Transverse colon (tissue), 4 donors: ENCODE results near the gene TPO. TPM values are rescaled to one million over a fixed set of nuclear protein-coding genes. Genes with fewer than 3 reads are reported as not detected.
"Not testable (repeated sequence)": the region's sequence is repeated elsewhere in the genome, so short reads cannot be mapped to it uniquely, and the experiment has no call there.

Experiments
- DNase-seq: peaks from one replicate; pipeline ENCODE4 v3.0.0-alpha.2; 2019
- H3K27ac ChIP-seq, 4 donors: fragments of 200-600 bp; sonication (generic); 2 replicates each; pipeline ENCODE4 v1.5.1; 2016 to 2018; ENCODE audit warnings: inconsistent platforms in 4 of 4
- H3K27me3 ChIP-seq: fragments of 200-600 bp; sonication (generic); 2 replicates; pipeline ENCODE4 v1.5.1; 2017; ENCODE audit warnings: inconsistent platforms
- H3K36me3 ChIP-seq, 4 donors: fragments of 200-600 bp; sonication (generic); 2 replicates each; pipeline ENCODE4 v1.5.1; 2017 to 2019; ENCODE audit warnings: inconsistent platforms in 4 of 4
- H3K4me1 ChIP-seq, 4 donors: fragments of 200-600 bp; sonication (generic); 2 replicates each; pipeline ENCODE4 v1.5.1; 2017 to 2020; ENCODE audit warnings: inconsistent platforms in 4 of 4
- H3K4me3 ChIP-seq, 4 donors: fragments of 200-600 bp; sonication (generic); 1 replicate in 1 of 4; 2 replicates in 3 of 4; pipeline versions ENCODE4 v1.5.1 to v1.6.1; 2017 to 2019; ENCODE audit warnings: inconsistent platforms in 4 of 4
- H3K9me3 ChIP-seq, 2 donors: fragments of 200-600 bp; sonication (generic); 2 replicates each; pipeline ENCODE4 v1.5.1; 2017 to 2019; ENCODE audit warnings: inconsistent platforms in 2 of 2
- EP300 ChIP-seq: sonication (generic); formaldehyde crosslinking; IDR thresholded peaks from one replicate; pipeline ENCODE4 v1.6.1; 2017; ENCODE audit warnings: antibody characterized with exemption, low read depth
- POLR2A ChIP-seq: fragments of 450-650 bp; IDR thresholded peaks from one replicate; pipeline ENCODE4 v1.6.1; 2016; ENCODE audit warnings: antibody characterized with exemption, mild to moderate bottlenecking, moderate library complexity
- POLR2AphosphoS5 ChIP-seq, 3 donors: sonication (generic); formaldehyde crosslinking; IDR thresholded peaks; one replicate each; pipeline ENCODE4 v1.6.1; 2016; ENCODE audit warnings: antibody characterized with exemption in 3 of 3
- WGBS, 2 donors: methylation state at CpG; one replicate each; pipeline ENCODE4 v1.1.5; 2018; ENCODE audit warnings: low coverage in 1 of 2; 5-methylcytosine and 5-hydroxymethylcytosine counted together
- in situ Hi-C, 4 donors: fragments of 200-750 bp; cut with MboI; loops; one replicate each; pipeline versions ENCODE4 v1.15.0 to v1.15.1; 2017; ENCODE audit warnings: low sequenced_read_pairs in 3 of 4, low pct_ligation_motif_present in 1 of 4, low pct_unique_long_range_greater_than_20kb in 1 of 4
- intact Hi-C: fragments of 100-400 bp; cut with DNase I; formaldehyde crosslinking; loops from one replicate; pipeline ENCODE4 v1.15.1; 2023; ENCODE audit warnings: low total_unique reads
- total RNA-seq, 4 donors: library from RNA; depleted of rRNA; stranded (reverse); fragments of >200 nt; gene quantifications; one replicate each; pipeline ENCODE4 v1.1.0, GENCODE V29; 2016
- TF ChIP-seq, protein P1 (sequence below), 5 experiments: fragments of 200-600 bp in 3 of 5; fragments of 450-650 bp in 2 of 5; sonication (generic) in 3 of 5; IDR thresholded peaks; 1 replicate in 2 of 5; 2 replicates in 3 of 5; pipeline ENCODE4 v1.5.1; 2016 to 2017; ENCODE audit warnings: antibody characterized with exemption in 5 of 5, inconsistent platforms in 3 of 5, mild to moderate bottlenecking in 2 of 5, moderate library complexity in 1 of 5

The TPO gene
- total RNA-seq, 4 donors from 2014 or later = 1.4 to 5.8 (median 3.8) TPM

DNA sequence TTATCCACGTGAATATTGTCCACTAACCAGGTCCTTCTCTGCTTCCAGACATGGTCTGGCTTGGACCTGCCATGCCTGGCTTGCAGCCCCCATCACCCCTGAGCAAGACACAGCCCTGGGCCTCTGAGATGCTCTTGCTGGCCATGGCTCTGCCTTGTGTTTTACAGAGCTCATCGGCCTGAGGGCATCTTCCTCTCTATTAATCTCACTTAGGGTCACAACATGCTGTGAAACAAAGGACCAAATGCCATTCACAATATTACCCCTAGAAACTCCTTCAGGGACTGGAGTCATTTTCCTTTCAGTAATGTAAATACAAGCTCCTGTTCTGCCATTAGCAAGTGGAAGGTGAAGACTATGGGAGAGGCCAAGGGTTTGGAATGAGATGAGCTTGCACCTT lies 6.8 kb upstream of the TPO start:
- no peak for DNase-seq
- Histone ChIP-seq H3K27ac (no peak overlapping the region), H3K36me3 (no peaks in the 10 kb centered on the region), H3K27me3 (no peaks in the 10 kb centered on the region), H3K4me1 (no peaks in the 10 kb centered on the region), H3K9me3 (no peaks in the 10 kb centered on the region), H3K4me3 (no peak overlapping the region)
- TF ChIP-seq POLR2A (no peak), EP300 (no peak), POLR2AphosphoS5 (IDR thresholded peaks at IDR 0.05) (no peak)
- TF ChIP-seq, protein P1, sequence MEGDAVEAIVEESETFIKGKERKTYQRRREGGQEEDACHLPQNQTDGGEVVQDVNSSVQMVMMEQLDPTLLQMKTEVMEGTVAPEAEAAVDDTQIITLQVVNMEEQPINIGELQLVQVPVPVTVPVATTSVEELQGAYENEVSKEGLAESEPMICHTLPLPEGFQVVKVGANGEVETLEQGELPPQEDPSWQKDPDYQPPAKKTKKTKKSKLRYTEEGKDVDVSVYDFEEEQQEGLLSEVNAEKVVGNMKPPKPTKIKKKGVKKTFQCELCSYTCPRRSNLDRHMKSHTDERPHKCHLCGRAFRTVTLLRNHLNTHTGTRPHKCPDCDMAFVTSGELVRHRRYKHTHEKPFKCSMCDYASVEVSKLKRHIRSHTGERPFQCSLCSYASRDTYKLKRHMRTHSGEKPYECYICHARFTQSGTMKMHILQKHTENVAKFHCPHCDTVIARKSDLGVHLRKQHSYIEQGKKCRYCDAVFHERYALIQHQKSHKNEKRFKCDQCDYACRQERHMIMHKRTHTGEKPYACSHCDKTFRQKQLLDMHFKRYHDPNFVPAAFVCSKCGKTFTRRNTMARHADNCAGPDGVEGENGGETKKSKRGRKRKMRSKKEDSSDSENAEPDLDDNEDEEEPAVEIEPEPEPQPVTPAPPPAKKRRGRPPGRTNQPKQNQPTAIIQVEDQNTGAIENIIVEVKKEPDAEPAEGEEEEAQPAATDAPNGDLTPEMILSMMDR (IDR thresholded peaks at IDR 0.05) = no peak
- intact Hi-C loops (no loop called here), in situ Hi-C loops (no loop called here)
- 40 to 73% methylated on average over 1 to 2 of the region's 2 CpGs for WGBS, 2 donors

DNA sequence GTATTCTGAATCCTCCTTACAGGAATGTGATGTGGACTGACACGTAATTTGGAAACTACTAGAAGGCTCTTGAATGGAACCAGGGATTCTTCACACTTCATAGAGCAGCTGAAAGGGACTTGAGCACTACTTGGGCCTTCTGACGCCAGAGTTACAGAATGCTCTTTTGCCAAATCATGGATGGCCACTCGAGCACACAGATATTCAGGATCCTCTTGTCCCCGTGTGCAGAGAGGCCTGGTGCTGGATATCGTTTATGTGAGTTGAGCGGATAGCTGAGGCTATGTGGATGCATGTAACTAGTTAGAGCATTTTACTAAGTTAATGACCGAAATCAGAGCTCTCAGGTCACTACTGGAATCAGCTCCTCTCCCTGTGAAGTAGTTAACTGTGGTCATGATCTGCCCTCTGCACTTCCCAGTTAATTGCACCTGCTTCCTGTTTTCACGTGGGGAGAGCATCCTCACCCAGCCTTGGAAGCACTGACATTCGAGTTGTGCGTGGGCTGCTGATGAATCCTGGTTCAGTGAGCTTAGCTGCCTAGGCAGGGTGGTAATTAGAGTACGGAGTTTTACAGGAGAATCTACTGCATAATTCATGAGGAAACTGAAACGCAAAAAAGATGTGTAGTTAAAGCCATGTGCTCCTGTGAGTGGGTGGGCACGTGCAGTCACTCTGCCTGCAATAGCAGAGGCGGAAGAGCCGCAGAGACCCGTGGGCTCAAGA lies 5.2 kb upstream of the TPO start:
- no peaks in the 10 kb centered on the region for H3K4me1 ChIP-seq
- TF ChIP-seq POLR2A (no peak), POLR2AphosphoS5 (IDR thresholded peaks at IDR 0.05) (no peak), EP300 (no peak)
- TF ChIP-seq, protein P1 (IDR thresholded peaks at IDR 0.05) = no peak
- H3K9me3 ChIP-seq = no peaks in the 10 kb centered on the region
- intact Hi-C loops = no loop called here
- in situ Hi-C loops = no loop called here
- no peaks in the 10 kb centered on the region for H3K36me3 ChIP-seq
- H3K27me3 ChIP-seq = no peaks in the 10 kb centered on the region
- H3K4me3 ChIP-seq = no peak overlapping the region
- whole genome bisulfite sequencing, 2 donors = 71 to 81% methylated on average over 5 to 16 of the region's 16 CpGs
- no peak for DNase-seq
- H3K27ac ChIP-seq = no peak overlapping the region

DNA sequence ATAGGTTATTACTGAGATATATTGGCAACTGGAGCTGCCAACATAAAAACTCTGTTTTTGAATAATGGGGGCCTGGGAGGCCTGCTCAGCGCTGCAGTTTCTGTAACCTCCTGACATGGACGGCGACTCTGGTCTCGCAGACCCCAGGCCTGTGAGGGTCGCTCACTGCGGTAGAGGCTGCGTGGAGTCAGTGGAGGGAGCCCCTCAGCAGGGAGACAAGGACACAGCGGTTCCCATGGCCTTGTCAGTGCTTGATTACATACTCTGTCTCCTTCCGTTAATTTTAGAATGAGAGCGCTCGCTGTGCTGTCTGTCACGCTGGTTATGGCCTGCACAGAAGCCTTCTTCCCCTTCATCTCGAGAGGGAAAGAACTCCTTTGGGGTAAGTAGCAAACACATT lies 858 bp downstream of the TPO start:
- Histone ChIP-seq H3K4me3 (no peak overlapping the region), H3K27me3 (no peaks in the 10 kb centered on the region), H3K9me3 (no peaks in the 10 kb centered on the region), H3K27ac (no peak overlapping the region), H3K4me1 (no peaks in the 10 kb centered on the region), H3K36me3 (no peaks in the 10 kb centered on the region)
- TF ChIP-seq, protein P1 (IDR thresholded peaks at IDR 0.05) = no peak
- TF ChIP-seq POLR2A = no peak
- no peak for TF ChIP-seq EP300
- TF ChIP-seq POLR2AphosphoS5 (IDR thresholded peaks at IDR 0.05) = no peak
- in situ Hi-C loops (no loop called here), intact Hi-C loops (no loop called here)
- DNase-seq = no peak
- WGBS, 2 donors = 77 to 87% methylated on average over 6 to 13 of the region's 13 CpGs

DNA sequence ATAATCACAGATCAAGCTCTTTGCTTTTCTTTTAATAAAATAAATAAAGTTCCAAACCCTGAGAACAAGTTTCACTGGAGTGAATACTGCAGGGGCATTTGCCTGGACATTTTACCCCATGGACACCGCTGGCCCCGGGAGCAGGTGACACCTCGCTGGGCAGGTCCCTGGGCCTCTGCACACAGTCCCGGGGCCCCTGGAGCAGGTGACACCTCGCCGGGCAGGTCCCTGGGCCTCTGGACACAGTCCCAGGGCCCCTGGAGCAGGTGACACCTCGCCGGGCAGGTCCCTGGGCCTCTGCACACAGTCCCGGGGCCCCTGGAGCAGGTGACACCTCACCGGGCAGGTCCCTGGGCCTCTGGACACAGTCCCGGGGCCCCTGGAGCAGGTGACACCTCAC lies 1.6 kb downstream of the TPO start:
- H3K4me3 ChIP-seq, H3K27ac ChIP-seq, H3K36me3 ChIP-seq, H3K27me3 ChIP-seq, H3K9me3 ChIP-seq, in situ Hi-C loops, intact Hi-C loops, DNase-seq, H3K4me1 ChIP-seq: not testable (repeated sequence)
- WGBS, 2 donors = 55 to 83% methylated on average over 3 to 11 of the region's 11 CpGs

DNA sequence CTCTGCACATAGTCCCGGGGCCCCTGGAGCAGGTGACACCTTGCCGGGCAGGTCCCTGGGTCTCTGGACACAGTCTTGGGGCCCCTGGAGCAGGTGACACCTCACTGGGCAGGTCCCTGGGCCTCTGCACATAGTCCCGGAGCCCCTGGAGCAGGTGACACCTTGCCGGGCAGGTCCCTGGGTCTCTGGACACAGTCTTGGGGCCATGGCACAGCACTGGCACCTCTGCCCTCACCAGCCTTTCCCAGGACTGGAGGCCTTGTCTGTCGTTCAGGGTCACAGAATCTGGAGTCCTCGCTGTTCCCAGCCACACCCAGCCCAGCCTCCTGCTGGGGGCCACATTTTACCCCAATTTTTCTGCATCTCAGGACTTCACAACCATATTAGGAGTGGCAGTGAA lies 2.2 kb downstream of the TPO start:
- no peaks in the 10 kb centered on the region for H3K4me1 ChIP-seq
- no peak for DNase-seq
- H3K27me3 ChIP-seq = no peaks in the 10 kb centered on the region
- intact Hi-C loops (no loop called here), in situ Hi-C loops (no loop called here)
- 71% methylated on average over 5 of the region's 6 CpGs; no CpG with 5 or more reads in 1 of the 2 donors for WGBS, 2 donors
- no peak overlapping the region for H3K27ac ChIP-seq
- no peaks in the 10 kb centered on the region for H3K36me3 ChIP-seq
- no peak overlapping the region for H3K4me3 ChIP-seq
- no peaks in the 10 kb centered on the region for H3K9me3 ChIP-seq
- TF ChIP-seq, protein P1 (IDR thresholded peaks at IDR 0.05) = no peak
- TF ChIP-seq POLR2AphosphoS5 (IDR thresholded peaks at IDR 0.05) (no peak), EP300 (no peak), POLR2A (no peak)
